ENCODE measurements around the gene HAX1.
A peak's percentile ranks its signal among the peaks of the same experiment; 100 is the strongest.

HAX1 gene

DNA sequence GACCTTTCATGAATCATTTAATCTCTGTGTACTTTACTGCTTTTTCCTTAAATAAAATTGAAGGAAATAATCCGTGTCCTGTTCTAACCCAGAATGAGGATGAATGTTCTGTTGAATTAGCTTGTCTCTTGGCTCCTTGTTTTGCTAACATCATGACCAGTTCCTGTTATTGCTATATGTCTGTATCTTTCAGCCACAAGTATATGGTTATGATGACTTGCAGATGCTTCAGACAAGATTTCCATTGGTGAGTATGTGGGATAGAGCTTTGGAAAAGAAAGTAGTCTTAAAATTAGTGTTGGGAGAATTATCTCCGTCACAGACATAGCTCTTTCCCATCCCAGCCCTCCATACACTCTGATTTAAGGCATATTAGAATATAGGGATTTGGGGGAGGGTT lies 13.6 kb upstream of the HAX1 start:
- Histone ChIP-seq H3K79me2 (ENCODE audit: insufficient read depth, low read depth) (no peaks in the 10 kb centered on the region), H4K20me1 (ENCODE audit: insufficient read depth) (no peaks in the 10 kb centered on the region), H3K27me3 (ENCODE audit: insufficient read depth, low read depth) (no peaks in the 10 kb centered on the region)

DNA sequence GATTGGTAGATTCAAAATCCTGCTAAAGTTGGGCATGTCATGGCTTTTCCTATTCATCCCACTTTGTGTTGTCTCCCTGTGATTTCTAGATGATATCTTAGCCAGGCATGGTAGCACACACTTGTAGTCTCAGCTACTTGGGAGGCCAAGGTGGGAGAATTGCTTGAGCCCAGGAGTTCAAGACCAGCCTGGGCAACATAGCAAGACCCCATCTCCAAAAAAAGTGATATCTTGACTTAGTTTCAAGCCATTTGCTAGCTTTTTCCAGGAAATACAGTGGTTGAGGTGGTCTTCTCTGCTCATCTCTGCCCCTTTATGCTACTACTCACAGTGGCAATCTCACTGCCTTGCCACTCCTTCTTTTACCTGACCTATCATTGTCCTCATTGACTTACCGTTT lies 12.3 kb upstream of the HAX1 start:
- Histone ChIP-seq H4K20me1 (ENCODE audit: insufficient read depth) (no peaks in the 10 kb centered on the region), H3K27ac (no peak overlapping the region), H2AFZ (ENCODE audit: low read depth) (no peak overlapping the region), H3K4me3 (IDR thresholded peaks at IDR 0.05; ENCODE audit: insufficient read depth, low read depth, low read length) (no peak overlapping the region), H3K79me2 (ENCODE audit: insufficient read depth, low read depth) (no peaks in the 10 kb centered on the region), H3K4me2 (no peak overlapping the region), H3K27me3 (ENCODE audit: insufficient read depth, low read depth) (no peaks in the 10 kb centered on the region), H3K4me1 (ENCODE audit: low read depth, poor library complexity, severe bottlenecking) (no peaks in the 10 kb centered on the region), H3K36me3 (ENCODE audit: insufficient read depth) (peaks cover 67% of the 10 kb centered on the region; the same call in 1 of the 2 replicates), H3K9ac (no peak overlapping the region)
- TF ChIP-seq, protein P1, sequence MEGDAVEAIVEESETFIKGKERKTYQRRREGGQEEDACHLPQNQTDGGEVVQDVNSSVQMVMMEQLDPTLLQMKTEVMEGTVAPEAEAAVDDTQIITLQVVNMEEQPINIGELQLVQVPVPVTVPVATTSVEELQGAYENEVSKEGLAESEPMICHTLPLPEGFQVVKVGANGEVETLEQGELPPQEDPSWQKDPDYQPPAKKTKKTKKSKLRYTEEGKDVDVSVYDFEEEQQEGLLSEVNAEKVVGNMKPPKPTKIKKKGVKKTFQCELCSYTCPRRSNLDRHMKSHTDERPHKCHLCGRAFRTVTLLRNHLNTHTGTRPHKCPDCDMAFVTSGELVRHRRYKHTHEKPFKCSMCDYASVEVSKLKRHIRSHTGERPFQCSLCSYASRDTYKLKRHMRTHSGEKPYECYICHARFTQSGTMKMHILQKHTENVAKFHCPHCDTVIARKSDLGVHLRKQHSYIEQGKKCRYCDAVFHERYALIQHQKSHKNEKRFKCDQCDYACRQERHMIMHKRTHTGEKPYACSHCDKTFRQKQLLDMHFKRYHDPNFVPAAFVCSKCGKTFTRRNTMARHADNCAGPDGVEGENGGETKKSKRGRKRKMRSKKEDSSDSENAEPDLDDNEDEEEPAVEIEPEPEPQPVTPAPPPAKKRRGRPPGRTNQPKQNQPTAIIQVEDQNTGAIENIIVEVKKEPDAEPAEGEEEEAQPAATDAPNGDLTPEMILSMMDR (conservative IDR thresholded peaks at IDR 0.05; ENCODE audit: low read depth, low read length) = no peak

More for the DNA sequence above, 13.6 kb upstream of the HAX1 start:
- H3K27ac ChIP-seq = no peak overlapping the region
- H3K4me3 ChIP-seq (IDR thresholded peaks at IDR 0.05; ENCODE audit: insufficient read depth, low read depth, low read length) = no peak overlapping the region
- H3K9ac ChIP-seq = no peak overlapping the region
- H3K4me1 ChIP-seq (ENCODE audit: low read depth, poor library complexity, severe bottlenecking) = no peaks in the 10 kb centered on the region
- no peak overlapping the region for H2AFZ ChIP-seq (ENCODE audit: low read depth)
- TF ChIP-seq, protein P1 (conservative IDR thresholded peaks at IDR 0.05; ENCODE audit: low read depth, low read length) = no peak
- H3K4me2 ChIP-seq = no peak overlapping the region
- peaks cover 75% of the 10 kb centered on the region; the same call in 1 of the 2 replicates for H3K36me3 ChIP-seq (ENCODE audit: insufficient read depth)

DNA sequence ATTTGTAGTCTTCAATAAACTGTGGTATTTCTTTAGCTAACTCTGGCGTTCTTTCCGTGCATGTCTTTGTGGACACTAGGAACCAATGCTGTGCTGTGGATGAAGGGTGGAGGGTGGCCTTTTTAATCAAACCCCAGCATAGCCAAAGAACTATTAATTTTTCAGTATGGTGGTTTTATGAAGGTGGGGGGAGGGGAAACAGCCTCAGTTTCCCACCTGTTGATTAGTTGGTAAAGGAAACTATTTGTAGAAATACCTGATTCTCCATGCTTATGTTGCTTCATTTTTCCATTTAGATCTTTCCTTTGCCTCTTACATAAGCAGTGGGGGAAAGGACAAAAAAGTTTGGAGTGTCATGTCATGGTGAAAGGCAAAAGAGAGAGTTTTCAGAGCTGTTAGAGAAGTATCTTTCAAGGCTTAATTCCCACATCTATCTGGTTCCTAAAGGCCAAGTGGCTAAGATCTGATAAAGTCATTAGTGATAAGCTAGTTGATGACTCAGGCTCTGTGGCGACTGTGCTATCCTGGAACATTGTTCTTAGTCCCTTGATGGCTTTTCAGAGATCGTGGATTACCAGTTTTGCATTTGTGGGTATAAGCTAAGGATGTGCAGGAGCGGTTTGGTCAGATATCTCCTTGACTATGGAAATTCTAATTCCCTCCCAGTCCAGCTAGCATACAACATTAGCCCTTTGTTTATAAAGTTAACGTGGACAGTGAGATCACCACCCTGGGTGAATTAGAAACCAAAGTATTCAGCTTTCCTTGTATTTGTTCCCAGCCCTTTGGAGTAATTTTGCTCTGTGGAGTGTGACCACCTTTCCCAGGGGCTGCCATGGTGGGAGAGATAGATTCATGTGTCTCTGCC lies 8.7 kb upstream of the HAX1 start:
- TF ChIP-seq, protein P1 (conservative IDR thresholded peaks at IDR 0.05; ENCODE audit: low read depth, low read length) = no peak
- Histone ChIP-seq H3K4me3 (IDR thresholded peaks at IDR 0.05; ENCODE audit: insufficient read depth, low read depth, low read length) (no peak overlapping the region), H3K4me2 (no peak overlapping the region), H3K4me1 (ENCODE audit: low read depth, poor library complexity, severe bottlenecking) (no peaks in the 10 kb centered on the region), H3K79me2 (ENCODE audit: insufficient read depth, low read depth) (no peaks in the 10 kb centered on the region), H3K36me3 (ENCODE audit: insufficient read depth) (peaks cover 31% of the 10 kb centered on the region; the same call in 1 of the 2 replicates), H4K20me1 (ENCODE audit: insufficient read depth) (no peaks in the 10 kb centered on the region), H2AFZ (ENCODE audit: low read depth) (no peak overlapping the region), H3K27ac (no peak overlapping the region), H3K27me3 (ENCODE audit: insufficient read depth, low read depth) (no peaks in the 10 kb centered on the region), H3K9ac (no peak overlapping the region)

DNA sequence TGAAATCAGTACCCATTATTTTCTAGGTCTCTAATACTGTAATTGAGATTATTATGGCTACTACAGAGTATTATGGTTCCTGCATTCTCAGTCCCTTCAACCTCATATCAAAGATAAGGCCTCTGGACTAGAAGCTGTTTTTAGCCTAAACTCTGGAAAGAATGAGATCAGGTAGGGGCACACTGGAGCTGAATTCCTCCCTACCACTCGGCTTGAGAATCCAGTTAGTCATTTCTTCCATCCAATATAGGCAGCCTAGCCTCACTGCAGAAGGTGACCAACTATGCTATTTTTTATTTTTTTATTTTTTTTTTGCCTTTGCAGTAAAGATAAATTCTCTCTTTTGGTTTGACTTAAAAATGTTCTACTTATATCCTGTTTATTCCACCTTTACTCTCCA lies 8.0 kb upstream of the HAX1 start:
- TF ChIP-seq, protein P1 (conservative IDR thresholded peaks at IDR 0.05; ENCODE audit: low read depth, low read length) = no peak
- H3K79me2 ChIP-seq (ENCODE audit: insufficient read depth, low read depth) = no peaks in the 10 kb centered on the region
- peaks cover 23% of the 10 kb centered on the region; the same call in 1 of the 2 replicates for H3K36me3 ChIP-seq (ENCODE audit: insufficient read depth)
- H4K20me1 ChIP-seq (ENCODE audit: insufficient read depth) = no peaks in the 10 kb centered on the region
- no peak overlapping the region for H3K4me2 ChIP-seq
- no peak overlapping the region for H3K9ac ChIP-seq
- H3K27ac ChIP-seq = no peak overlapping the region
- H3K4me1 ChIP-seq (ENCODE audit: low read depth, poor library complexity, severe bottlenecking) = peaks cover under 1% of the 10 kb centered on the region
- H2AFZ ChIP-seq (ENCODE audit: low read depth) = no peak overlapping the region
- no peaks in the 10 kb centered on the region for H3K27me3 ChIP-seq (ENCODE audit: insufficient read depth, low read depth)
- H3K4me3 ChIP-seq (IDR thresholded peaks at IDR 0.05; ENCODE audit: insufficient read depth, low read depth, low read length) = peak overlapping the region; percentile 42
